AG09309 (cell line): ENCODE results near the gene OLFM1.

Source experiments
- DNase-seq: peaks from one replicate; pipeline ENCODE4 v3.0.0-alpha.2; 2010; ENCODE audit warnings: low read depth
- H3K4me3 ChIP-seq: 2 replicates; pipeline ENCODE4 v1.5.1; 2011; ENCODE audit warnings: mild to moderate bottlenecking, low read depth, low read length, moderate library complexity; ENCODE audit not compliant: control insufficient read depth
- TF ChIP-seq, protein P1 (sequence below): IDR thresholded peaks from 2 replicates; pipeline ENCODE4 v1.5.1; 2011; ENCODE audit warnings: mild to moderate bottlenecking, low read depth, low read length, inconsistent platforms; ENCODE audit not compliant: insufficient read depth, control insufficient read depth; ENCODE audit errors: missing control alignments

Gene OLFM1

DNA sequence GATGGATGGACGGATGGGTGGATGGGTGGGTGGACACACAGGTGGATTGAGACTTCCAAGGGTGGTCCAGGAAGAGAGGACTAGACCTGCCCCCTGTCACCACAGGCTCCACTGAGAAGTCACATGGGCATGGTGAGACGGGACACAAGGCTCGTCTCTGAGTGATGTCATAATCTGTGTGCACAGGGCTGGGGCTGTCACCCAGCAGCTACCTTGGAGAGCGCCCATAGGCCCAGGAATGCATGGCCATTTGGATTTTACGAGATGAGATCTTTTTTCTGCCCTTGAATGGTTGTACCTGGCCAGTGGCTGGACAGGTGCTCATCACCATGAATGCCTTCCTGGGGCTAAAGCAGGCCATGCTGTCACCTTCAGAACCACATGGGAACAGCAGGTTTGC, 3.1 kb downstream of the OLFM1 start:
- TF ChIP-seq, protein P1, sequence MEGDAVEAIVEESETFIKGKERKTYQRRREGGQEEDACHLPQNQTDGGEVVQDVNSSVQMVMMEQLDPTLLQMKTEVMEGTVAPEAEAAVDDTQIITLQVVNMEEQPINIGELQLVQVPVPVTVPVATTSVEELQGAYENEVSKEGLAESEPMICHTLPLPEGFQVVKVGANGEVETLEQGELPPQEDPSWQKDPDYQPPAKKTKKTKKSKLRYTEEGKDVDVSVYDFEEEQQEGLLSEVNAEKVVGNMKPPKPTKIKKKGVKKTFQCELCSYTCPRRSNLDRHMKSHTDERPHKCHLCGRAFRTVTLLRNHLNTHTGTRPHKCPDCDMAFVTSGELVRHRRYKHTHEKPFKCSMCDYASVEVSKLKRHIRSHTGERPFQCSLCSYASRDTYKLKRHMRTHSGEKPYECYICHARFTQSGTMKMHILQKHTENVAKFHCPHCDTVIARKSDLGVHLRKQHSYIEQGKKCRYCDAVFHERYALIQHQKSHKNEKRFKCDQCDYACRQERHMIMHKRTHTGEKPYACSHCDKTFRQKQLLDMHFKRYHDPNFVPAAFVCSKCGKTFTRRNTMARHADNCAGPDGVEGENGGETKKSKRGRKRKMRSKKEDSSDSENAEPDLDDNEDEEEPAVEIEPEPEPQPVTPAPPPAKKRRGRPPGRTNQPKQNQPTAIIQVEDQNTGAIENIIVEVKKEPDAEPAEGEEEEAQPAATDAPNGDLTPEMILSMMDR, result no peak
- DNase-seq, result no peak
- no peak overlapping the region for H3K4me3 ChIP-seq

DNA sequence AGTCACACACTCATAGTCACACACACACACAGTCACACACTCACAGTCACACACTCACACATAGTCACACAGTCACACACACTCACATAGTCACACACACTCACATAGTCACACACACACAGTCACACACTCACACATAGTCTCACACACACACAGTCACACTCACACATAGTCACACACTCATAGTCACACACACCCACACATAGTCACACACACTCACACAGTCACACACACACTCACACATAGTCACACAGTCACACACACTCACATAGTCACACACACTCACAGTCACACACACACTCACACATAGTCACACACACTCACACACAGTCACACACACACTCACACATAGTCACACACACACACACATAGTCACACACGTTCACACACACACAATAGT, 4.1 kb downstream of the OLFM1 start:
- TF ChIP-seq, protein P1, result no peak
- no peak for DNase-seq

DNA sequence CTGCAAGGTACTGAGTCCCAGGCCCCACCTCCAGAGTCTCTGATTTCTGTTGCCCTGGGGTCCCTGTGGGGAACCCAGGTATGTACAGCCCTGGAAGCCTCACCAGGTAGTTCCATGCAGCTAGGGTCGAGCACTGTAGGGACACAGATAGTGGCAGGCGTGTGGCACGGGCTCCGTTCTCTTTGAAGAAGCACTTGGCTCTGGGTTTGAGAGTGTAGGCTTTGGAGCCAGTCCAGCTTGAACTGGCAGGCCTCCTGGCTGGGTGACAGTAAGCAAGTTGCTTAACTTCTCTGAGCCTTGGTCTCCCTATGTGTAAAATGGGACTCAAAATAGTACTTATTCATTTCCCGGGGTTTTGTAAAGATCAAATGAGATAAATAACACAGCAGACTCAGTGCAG, 5.6 kb downstream of the OLFM1 start:
- TF ChIP-seq, protein P1, result no peak
- DNase-seq, result no peak
- H3K4me3 ChIP-seq, result no peak overlapping the region

More for the DNA sequence above, 4.1 kb downstream of the OLFM1 start:
- no peak overlapping the region for H3K4me3 ChIP-seq

DNA sequence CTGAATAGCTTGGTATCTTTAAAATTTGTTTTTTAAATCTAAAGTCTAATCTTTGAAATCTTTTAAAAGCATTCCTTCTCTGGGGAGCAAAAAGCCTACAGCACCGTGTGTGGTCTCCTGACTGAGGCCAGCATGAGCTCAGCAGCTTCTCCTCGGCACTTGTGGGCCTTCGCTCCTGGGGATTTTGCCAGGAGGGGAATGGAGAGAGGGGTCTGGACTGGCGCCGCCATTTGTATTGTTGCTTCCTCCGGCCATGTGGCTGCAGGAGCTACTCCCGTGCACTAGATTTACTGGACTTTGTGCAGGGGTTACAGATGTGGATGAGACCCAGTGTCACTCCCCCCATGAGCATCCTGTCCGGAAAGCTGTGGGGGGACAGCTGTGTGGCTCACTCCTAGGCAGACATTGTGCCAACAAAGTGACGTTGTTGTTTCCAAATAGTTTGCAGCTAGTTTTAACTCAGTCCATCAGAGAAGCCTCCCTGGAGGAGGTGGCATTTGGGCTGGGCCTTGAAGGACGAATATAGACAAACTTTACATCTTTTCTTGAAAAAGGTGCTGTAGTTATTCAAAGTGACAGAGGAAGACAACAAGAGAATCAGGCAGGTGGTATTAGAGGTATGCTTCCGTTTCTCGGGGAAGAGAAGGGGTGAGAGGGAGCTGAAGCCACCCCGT, 6.6 kb downstream of the OLFM1 start:
- no peak overlapping the region for H3K4me3 ChIP-seq
- TF ChIP-seq, protein P1, result no peak
- DNase-seq, result no peak

DNA sequence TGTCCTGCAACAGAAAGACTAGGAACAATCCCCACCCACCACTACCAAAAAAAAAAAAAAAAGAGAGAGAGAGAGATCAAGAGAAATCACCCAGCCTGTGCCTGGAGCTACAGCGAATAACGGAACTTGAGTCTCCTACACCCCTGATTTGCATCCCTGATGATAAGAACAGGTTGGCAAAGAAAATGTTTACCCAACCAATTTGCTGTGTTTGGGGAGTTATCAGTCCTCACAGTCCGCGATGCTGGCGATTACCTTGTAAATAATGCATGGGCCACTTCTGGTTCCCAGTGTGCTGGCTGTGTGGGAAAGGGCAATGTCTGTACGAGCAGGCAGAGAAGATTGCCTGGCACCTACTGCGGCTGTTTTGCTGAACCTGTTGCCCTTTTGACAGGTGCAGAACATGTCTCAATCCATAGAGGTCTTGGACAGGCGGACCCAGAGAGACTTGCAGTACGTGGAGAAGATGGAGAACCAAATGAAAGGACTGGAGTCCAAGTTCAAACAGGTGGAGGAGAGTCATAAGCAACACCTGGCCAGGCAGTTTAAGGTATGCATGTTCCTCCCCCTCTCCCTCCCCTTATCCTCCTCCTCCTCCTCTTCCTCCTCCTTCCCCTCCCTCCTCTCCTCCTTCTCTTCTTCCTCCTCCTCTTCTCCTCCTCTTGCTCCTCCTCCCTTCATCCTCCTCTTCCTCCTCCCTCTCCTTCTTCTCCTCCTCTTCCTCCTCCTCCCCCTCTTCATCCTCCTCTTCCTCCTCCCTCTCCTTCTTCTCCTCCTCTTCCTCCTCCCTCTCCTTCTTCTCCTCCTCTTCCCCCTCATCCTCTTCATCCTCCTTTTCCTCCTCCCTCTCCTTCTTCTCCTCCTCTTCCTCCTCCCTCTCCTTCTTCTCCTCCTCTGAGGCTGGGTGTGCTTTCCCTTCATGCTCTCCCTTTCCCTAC, 8.3 kb downstream of the OLFM1 start:
- DNase-seq, result no peak
- no peak overlapping the region for H3K4me3 ChIP-seq

DNA sequence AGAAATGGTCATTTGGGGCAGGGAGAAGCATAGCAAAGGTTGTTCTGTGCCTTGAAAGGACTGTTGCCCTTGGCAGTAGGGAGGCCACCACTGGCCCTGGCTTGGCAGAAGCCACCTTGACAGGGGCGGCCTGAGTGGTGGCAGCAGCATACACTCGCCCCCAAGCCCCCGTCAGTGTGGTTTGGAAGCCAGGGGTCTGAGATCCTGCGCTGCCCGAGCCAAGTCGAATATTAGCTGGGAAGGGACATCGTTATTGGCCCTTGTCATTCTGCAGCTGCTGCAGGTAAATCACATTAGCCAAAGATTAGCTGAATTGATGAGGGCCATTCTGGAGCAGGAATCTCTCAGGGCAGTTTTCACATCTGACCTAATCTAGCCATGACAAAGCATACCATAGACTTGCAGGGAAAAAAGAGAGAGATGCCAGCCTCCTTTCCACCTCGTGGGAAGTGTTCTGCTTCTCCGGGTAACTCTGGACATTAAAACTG, 9.0 kb downstream of the OLFM1 start:
- DNase-seq, result no peak
- TF ChIP-seq, protein P1, result no peak
- no peak overlapping the region for H3K4me3 ChIP-seq

More for the DNA sequence above, 8.3 kb downstream of the OLFM1 start:
- TF ChIP-seq, protein P1, result no peak
